Body of pancreas (tissue), 4 donors: ENCODE measurements around the gene TPD52L1. TPM values are rescaled to one million over a fixed set of nuclear protein-coding genes. Genes with fewer than 3 reads are reported as not detected.

Experiments used
- ATAC-seq: fragments of 150-250 bp; one replicate; pipeline ENCODE4 v1.9.1; 2016
- DNase-seq, 4 donors: peaks; one replicate each; pipeline ENCODE4 v3.0.0-alpha.2; 2019
- H3K27ac ChIP-seq, 4 donors: fragments of 200-600 bp; sonication (generic); 1 replicate in 3 of 4; 2 replicates in 1 of 4; pipeline versions ENCODE4 v1.5.1 to v1.6.1; 2016 to 2019; ENCODE audit warnings: mild to moderate bottlenecking in 1 of 4, mixed read lengths in 1 of 4, moderate library complexity in 1 of 4
- H3K27me3 ChIP-seq, 2 donors: fragments of 200-600 bp; sonication (generic); one replicate each; pipeline ENCODE4 v1.6.0; 2016; ENCODE audit warnings: mild to moderate bottlenecking in 1 of 2
- H3K36me3 ChIP-seq, 2 donors: fragments of 200-600 bp; sonication (generic); replicated peaks in 1 of 2; 2 replicates each; pipeline ENCODE4 v1.5.1; 2016; ENCODE audit warnings: low read depth in 2 of 2; ENCODE audit not compliant: insufficient read depth in 1 of 2
- H3K4me1 ChIP-seq: fragments of 200-600 bp; sonication (generic); one replicate; pipeline ENCODE4 v1.6.0; 2016
- H3K4me3 ChIP-seq, 2 donors: fragments of 200-600 bp; sonication (generic); 1 replicate in 1 of 2; 2 replicates in 1 of 2; pipeline ENCODE4 v1.5.1; 2016 to 2019
- H3K9me3 ChIP-seq, 3 donors: fragments of 200-600 bp; sonication (generic); 1 replicate in 2 of 3; 2 replicates in 1 of 3; pipeline ENCODE4 v1.5.1; 2016
- CTCF ChIP-seq, 7 experiments: fragments of 450-650 bp in 4 of 7; fragments of 200-600 bp in 3 of 7; sonication (generic) in 3 of 7; IDR thresholded peaks; one replicate each; pipeline ENCODE4 v1.5.1; 2016 to 2019; ENCODE audit warnings: antibody characterized with exemption in 7 of 7
- POLR2A ChIP-seq, 3 donors: fragments of 450-650 bp; IDR thresholded peaks; one replicate each; pipeline ENCODE4 v1.6.1; 2016; ENCODE audit warnings: antibody characterized with exemption in 3 of 3, mild to moderate bottlenecking in 2 of 3
- WGBS, 2 donors: methylation state at CpG; one replicate each; pipeline ENCODE4 v1.1.5; 2017; 5-methylcytosine and 5-hydroxymethylcytosine counted together
- intact Hi-C: fragments of 100-400 bp; cut with DNase I; formaldehyde crosslinking; loops from one replicate; pipeline ENCODE4 v1.15.1; 2023
- total RNA-seq, 2 donors: library from RNA; depleted of rRNA; stranded (reverse); fragments of >200 nt; gene quantifications; one replicate each; pipeline ENCODE4 v1.1.0, GENCODE V29; 2016

The TPD52L1 gene
- total RNA-seq, 2 donors from 2014 or later, result 33.3 to 101 TPM

GRCh38 chr6:125233202-125233601 is 79.6 kb downstream of the TPD52L1 start:
- DNase-seq (no peak), ATAC-seq (no peak)
- no peak overlapping the region for H3K4me3 ChIP-seq
- no peak overlapping the region for H3K27ac ChIP-seq
- no peaks in the 10 kb centered on the region for H3K9me3 ChIP-seq
- TF ChIP-seq POLR2A (IDR thresholded peaks at IDR 0.05), result no peak
- TF ChIP-seq CTCF (IDR thresholded peaks at IDR 0.05), result no peak
- 69 to 72% methylated on average over 3 of the region's 3 CpGs for WGBS, 2 donors
- intact Hi-C loops, result no loop called here
- no peaks in the 10 kb centered on the region for H3K27me3 ChIP-seq
- H3K36me3 ChIP-seq, result no peaks in the 10 kb centered on the region
- H3K4me1 ChIP-seq, result peaks cover 15% of the 10 kb centered on the region

- Histone ChIP-seq H3K4me1 (peaks cover 15% of the 10 kb centered on the region), H3K27ac (no peak overlapping the region), H3K27me3 (no peaks in the 10 kb centered on the region), H3K4me3 (no peak overlapping the region), H3K9me3 (no peaks in the 10 kb centered on the region), H3K36me3 (no peaks in the 10 kb centered on the region)
- TF ChIP-seq POLR2A (IDR thresholded peaks at IDR 0.05) (no peak), CTCF (IDR thresholded peaks at IDR 0.05) (no peak)
- intact Hi-C loops, result no loop called here
- DNase-seq, result no peak
- ATAC-seq, result peak; percentile 47
- WGBS, 2 donors, result 70 to 74% methylated on average over 5 of the region's 5 CpGs
Observed at GRCh38 chr6:125236536-125237327, 83.2 kb downstream of the TPD52L1 start.

GRCh38 chr6:125237764-125238163 is 84.2 kb downstream of the TPD52L1 start:
- Histone ChIP-seq H3K36me3 (no peaks in the 10 kb centered on the region), H3K9me3 (no peaks in the 10 kb centered on the region), H3K27ac (no peak overlapping the region), H3K4me3 (no peak overlapping the region), H3K27me3 (no peaks in the 10 kb centered on the region), H3K4me1 (peaks cover 15% of the 10 kb centered on the region)
- WGBS, 2 donors, result 94 to 97% methylated on average over 4 of the region's 4 CpGs
- TF ChIP-seq CTCF (IDR thresholded peaks at IDR 0.05) (no peak), POLR2A (IDR thresholded peaks at IDR 0.05) (no peak)
- DNase-seq (no peak), ATAC-seq (no peak)
- intact Hi-C loops, result no loop called here

- Histone ChIP-seq H3K4me3 (no peak overlapping the region), H3K27me3 (no peaks in the 10 kb centered on the region), H3K4me1 (no peaks in the 10 kb centered on the region), H3K36me3 (no peaks in the 10 kb centered on the region), H3K27ac (no peak overlapping the region), H3K9me3 (no peaks in the 10 kb centered on the region)
- 95 to 98% methylated on average over 4 of the region's 4 CpGs for WGBS, 2 donors
- intact Hi-C loops, result no loop called here
- DNase-seq (no peak), ATAC-seq (no peak)
- no peak for TF ChIP-seq POLR2A (IDR thresholded peaks at IDR 0.05)
- TF ChIP-seq CTCF (IDR thresholded peaks at IDR 0.05), result no peak
Observed at GRCh38 chr6:125245109-125245508, 91.5 kb downstream of the TPD52L1 start.
